Endometrial microvascular endothelial cells (primary cell): ENCODE results near the gene GPR34. TPM values are rescaled to one million over a fixed set of nuclear protein-coding genes. Genes with fewer than 3 reads are reported as not detected.
"Not testable (repeated sequence)": the region's sequence is repeated elsewhere in the genome, so short reads cannot be mapped to it uniquely, and the experiment has no call there.

ENCODE experiments used
- in situ Hi-C: cut with HindIII; loops from 2 replicates; pipeline ENCODE4 v1.10.0; 2017; ENCODE audit warnings: low sequenced_read_pairs, low pct_unique_long_range_greater_than_20kb; ENCODE audit errors: inconsistent ontology term
- total RNA-seq: library from RNA; depleted of rRNA; stranded (reverse); fragments of >200 nt; gene quantifications from one replicate; pipeline ENCODE4 v1.2.3, GENCODE V29; 2015; ENCODE audit errors: inconsistent ontology term

GPR34 gene
- total RNA-seq, result not detected

- in situ Hi-C loops, result no loop called here
These were observed at the start of gene GPR34 for GRCh38 chrX:41688835-41689234. TSS of gene GPR34 (plus strand) at chrX:41688973. CDS start at chrX:41695634, 6,661 bp downstream.

- in situ Hi-C loops, result not testable (repeated sequence)
These were observed 42.6 kb upstream of the GPR34 start for GRCh38 chrX:41646201-41646600.

- in situ Hi-C loops, result no loop called here
These were observed 35.6 kb upstream of the GPR34 start for GRCh38 chrX:41653125-41653524.

- in situ Hi-C loops, result no loop called here
These were observed 33.7 kb upstream of the GPR34 start for GRCh38 chrX:41655101-41655500.

- in situ Hi-C loops, result no loop called here
These were observed 33.1 kb upstream of the GPR34 start for GRCh38 chrX:41655631-41656030.

- in situ Hi-C loops, result no loop called here
These were observed 27.2 kb upstream of the GPR34 start for GRCh38 chrX:41661366-41662095.

GRCh38 chrX:41664375-41664901 is 24.3 kb upstream of the GPR34 start:
- in situ Hi-C loops, result no loop called here

- in situ Hi-C loops, result no loop called here
These were observed 23.9 kb upstream of the GPR34 start for GRCh38 chrX:41664908-41665307.

- in situ Hi-C loops, result no loop called here
These were observed 23.1 kb upstream of the GPR34 start for GRCh38 chrX:41665686-41666085.

GRCh38 chrX:41666251-41666650 is 22.5 kb upstream of the GPR34 start:
- in situ Hi-C loops, result no loop called here

- in situ Hi-C loops, result no loop called here
These were observed 21.1 kb upstream of the GPR34 start for GRCh38 chrX:41667631-41668030.

GRCh38 chrX:41670112-41670511 is 18.7 kb upstream of the GPR34 start:
- in situ Hi-C loops, result no loop called here

- in situ Hi-C loops, result no loop called here
These were observed 17.7 kb upstream of the GPR34 start for GRCh38 chrX:41671082-41671481.

- in situ Hi-C loops, result no loop called here
These were observed 16.1 kb upstream of the GPR34 start for GRCh38 chrX:41672643-41673042.

- in situ Hi-C loops, result not testable (repeated sequence)
These were observed 12.4 kb upstream of the GPR34 start for GRCh38 chrX:41676361-41676760.

GRCh38 chrX:41677183-41678060 is 11.4 kb upstream of the GPR34 start:
- in situ Hi-C loops, result no loop called here

- in situ Hi-C loops, result no loop called here
These were observed 4.6 kb upstream of the GPR34 start for GRCh38 chrX:41684138-41684537.

GRCh38 chrX:41684940-41685339 is 3.8 kb upstream of the GPR34 start:
- in situ Hi-C loops, result no loop called here

- in situ Hi-C loops, result no loop called here
These were observed 2.0 kb upstream of the GPR34 start for GRCh38 chrX:41686788-41687187.

GRCh38 chrX:41688156-41688555 is 617 bp upstream of the GPR34 start:
- in situ Hi-C loops, result no loop called here
